HG03066 (cell line): ENCODE measurements around the gene OVOL3.
A peak's percentile ranks its signal among the peaks of the same experiment; 100 is the strongest.
"Not testable (repeated sequence)": the region's sequence is repeated elsewhere in the genome, so short reads cannot be mapped to it uniquely, and the experiment has no call there.

Experiments
- ATAC-seq: cut with Tn5 transposase; IDR thresholded peaks from one replicate; pipeline ENCODE4 v1.9.1; 2021; ENCODE audit warnings: low read depth; ENCODE audit not compliant: unreplicated experiment

OVOL3 gene

DNA sequence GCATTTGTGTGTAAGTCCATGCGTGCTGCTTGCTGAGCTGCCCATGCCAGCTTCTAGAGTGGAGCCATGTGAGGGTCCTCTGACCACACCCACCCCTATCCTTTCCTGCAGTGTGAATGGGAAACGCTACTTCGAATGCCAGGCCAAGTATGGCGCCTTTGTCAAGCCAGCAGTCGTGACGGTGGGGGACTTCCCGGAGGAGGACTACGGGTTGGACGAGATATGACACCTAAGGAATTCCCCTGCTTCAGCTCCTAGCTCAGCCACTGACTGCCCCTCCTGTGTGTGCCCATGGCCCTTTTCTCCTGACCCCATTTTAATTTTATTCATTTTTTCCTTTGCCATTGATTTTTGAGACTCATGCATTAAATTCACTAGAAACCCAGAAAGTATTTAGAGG is 14.6 kb downstream of the OVOL3 start:
- no peak for ATAC-seq

DNA sequence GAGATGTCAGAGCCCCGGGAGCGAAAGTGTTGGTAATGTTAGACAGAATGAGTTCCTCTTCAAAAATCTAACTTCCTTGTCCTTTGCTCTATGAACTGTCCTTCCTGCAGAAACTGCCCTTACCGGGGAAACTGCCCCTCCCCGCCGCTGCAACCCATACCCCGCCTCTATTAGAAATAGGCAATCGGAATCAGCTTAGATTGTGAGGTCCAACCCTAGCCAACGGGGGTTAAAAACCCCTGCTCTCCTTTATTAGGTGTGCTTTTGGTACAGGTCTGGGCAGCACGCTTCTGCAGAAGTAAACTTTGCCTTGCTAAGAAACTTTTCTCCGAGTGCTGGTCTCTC is 17.4 kb downstream of the OVOL3 start:
- no peak for ATAC-seq

DNA sequence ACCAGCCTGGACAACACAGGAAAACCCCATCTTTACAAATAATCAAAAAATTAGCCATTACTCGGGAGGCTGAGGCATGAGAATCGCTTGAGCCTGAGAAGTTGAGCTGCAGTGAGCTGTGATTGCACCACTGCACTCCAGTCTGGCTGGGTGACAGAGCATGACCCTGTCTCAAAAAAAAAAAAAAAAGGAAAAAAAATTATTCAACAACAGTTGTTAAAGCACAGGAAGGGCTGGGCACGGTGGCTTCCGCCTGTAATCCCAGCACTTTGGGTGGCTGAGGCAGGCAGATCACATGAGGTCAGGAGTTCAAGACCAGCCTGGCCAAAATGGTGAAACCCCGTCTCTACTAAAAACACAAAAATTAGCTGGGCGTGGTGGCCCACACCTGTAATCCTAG is 20.3 kb downstream of the OVOL3 start:
- ATAC-seq = not testable (repeated sequence)

DNA sequence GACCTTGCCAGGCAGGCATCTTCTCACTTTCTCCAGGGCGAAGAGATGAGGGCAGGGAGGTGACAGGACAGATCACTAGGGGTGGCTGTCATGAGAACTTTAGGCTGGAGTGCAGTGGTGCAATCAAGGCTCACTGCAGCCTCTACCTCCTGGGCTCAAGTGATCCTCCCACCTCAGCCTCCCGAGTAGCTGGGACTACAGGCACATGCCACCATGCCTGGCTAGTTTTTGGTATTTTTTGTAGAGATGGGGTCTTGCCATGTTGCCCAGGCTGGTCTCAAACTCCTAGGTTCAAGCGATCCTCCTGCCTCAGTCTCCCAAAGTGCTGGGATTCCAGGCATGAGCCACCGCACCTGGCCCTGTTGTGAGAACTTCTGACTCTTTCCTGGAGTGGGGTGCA is 23.9 kb downstream of the OVOL3 start:
- ATAC-seq = not testable (repeated sequence)

DNA sequence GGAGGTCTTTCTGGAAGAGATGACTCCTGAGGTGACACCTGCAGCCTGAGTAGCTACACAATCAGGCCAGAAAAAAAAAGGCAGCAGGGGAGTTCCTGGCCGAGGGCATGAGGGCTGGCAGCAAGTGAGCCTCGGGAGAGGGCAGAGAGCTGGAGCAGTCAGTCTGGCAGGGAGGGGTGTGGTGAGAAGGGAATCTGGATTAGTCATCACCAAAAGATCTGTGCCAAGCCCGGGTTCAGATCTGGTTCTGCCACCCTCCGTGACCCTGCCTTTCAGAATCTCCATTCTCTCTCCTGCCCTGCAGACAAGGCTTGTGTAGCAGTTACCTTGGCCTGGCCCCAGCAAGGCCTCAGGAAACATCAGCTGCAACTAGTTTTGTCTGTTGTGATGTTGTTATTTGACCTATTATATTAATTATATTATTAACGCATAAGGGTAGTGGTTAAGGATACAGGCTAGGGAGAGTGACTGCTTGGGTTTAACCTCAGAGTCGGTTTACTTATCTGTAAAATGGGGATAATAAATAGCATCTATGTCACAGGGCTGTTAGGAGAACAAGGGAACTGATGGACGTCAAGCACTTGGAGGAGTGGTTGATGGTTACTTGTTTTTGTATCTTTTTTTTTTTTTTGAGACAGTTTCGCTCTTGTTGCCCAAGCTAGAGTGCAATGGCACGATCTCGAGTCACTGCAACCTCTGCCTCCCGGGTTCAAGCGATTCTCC is 26.2 kb downstream of the OVOL3 start:
- no peak for ATAC-seq

DNA sequence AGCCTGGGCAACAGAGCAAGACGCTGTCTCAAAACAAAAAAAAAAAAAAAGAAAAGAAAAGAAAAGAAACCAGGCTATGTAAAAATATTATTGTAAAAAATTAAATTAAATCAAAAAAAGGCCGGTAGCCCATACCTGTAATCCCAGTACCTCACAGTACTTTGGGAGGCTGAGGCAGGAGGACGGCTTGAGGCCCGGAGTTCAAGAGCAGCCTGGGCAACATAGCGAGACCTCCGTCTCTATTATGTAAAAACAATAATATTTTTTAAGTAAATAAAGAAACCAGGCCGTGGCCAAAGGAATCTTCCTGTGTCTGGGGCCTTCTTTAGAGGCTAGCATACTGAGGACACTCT is 28.2 kb downstream of the OVOL3 start:
- no peak for ATAC-seq

DNA sequence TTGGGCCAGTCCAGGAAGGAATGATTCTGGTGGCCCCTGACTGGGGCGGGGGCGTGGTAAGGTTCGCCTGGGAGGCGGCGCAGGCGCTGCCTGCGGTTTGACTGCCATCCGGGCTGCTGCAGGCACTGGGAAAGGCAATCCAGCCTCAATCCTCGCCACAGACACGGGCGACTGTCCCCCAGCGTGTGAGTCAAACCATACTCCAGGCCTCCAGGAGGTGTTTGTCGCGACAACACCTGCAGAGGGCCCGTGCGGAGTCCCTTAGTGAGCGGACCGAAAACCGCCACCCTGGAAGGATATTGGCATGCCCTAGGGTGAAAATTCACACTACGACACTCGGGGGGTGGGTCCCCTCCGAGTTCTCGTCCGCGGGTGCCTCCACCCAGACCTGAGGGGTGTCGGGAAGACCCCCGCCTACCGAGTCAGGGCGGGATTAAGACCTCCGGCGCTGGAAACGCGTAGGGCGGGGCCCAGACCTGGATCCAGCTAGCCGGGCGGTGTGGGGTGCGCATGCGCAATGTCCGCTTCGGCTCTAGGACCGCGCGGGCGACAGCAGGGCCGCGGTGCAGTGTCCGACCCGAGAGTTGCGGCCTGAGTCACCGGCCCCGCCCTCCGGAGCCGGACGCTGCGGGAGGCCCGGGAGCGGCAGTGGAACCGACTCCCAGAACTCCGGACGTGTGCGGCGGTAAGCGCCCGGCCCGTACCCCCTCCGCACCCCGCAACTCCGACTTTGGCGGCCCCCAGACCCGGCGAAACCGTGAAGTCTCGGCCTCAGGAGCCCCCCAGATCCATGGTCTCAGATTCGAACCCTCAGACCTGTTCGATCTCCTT is 28.7 kb downstream of the OVOL3 start, which contains the start of gene CAPNS1:
Gene CAPNS1 (plus strand): TSS at position 594 of the 831 bp plus-strand sequence. CDS start 946 bp downstream, outside the sequence.
- peak; percentile 70 for ATAC-seq

DNA sequence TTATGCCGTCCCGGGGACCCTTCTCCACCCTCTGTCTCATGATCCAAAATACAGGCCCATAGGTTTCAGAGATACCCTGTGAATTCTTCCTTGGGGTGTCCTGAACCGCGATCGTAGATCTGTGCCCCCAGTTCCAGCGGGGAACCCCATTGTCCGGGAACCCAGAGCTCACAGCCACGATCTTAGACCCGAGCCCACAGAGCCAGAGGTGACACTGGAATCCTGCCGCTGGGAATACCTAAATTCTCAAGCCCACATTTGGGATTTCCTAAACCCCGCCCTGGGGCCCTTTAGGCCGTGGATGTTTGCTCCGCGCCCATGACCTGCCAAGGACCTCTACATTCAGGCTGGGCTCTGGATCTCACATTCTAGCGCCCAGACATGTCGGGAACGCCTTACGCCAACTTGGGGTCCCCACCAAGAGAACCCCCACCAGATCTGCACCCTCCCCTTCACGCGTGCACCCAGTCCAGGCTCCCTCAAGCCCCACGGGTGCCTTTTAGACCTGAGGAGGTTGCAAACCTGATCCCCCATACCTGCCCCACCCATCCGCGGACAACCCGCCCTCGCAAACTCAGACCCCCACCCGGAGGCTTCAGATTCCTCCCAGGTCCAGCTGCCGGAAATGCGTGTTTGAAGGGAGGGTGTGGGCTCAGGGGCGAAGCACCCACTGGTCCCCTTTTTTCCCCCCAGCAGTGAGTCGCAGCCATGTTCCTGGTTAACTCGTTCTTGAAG is 29.5 kb downstream of the OVOL3 start:
- ATAC-seq = no peak

DNA sequence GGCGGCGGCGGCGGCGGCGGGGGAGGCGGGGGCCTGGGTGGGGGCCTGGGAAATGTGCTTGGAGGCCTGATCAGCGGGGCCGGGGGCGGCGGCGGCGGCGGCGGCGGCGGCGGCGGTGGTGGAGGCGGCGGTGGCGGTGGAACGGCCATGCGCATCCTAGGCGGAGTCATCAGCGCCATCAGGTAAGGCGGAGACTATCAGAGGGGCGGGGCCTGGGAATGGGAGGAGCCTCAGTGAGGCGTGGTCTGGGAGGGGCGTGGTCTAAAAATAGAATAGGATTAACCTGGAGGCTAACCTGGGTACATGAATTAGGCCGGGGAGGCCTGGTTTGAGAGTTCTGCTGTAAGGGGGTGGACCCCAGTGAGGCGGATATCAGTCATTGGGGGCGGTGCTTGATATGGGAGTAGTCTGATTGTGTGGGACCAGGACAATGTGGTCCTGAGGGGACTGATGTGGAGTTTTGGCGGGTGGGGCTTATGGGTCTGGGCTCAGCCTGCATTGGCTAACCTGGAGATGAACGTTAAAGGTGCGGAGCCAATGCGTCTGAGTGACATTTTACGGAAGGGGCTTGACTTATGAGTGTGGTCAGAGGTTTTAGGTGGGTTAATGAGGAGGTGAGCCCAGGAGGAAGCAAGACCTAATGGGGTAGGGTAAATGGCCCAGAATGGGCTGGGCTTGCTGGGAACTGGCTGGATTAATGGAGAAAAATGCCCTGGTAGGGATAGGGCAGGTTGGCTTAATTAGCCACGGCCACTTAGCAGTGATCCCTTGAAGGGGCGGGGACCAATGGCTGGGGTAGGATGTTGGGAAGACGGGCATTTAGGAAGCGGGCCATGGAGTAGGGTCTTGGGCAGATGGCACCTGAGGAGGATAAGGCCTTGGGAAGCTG is 30.3 kb downstream of the OVOL3 start:
- ATAC-seq = peak; percentile 46

DNA sequence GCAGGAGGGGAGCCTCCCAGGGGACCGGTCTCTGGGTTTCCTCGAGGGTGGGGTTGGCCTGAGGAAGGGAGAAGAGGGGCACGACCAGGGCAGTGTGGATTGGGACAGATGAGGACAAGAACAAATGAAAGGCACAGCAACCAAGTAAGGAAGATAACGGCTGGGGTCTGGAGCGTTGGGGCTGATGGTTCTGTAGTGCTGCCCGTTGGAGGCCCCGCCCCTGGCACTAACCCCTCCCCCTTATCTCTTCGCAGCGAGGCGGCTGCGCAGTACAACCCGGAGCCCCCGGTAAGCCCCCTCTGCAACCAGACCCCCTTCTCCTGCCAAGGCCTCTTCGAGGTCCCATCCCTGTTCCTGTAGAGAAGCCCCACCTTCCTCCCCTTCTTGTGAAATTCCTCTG is 31.1 kb downstream of the OVOL3 start:
- no peak for ATAC-seq

DNA sequence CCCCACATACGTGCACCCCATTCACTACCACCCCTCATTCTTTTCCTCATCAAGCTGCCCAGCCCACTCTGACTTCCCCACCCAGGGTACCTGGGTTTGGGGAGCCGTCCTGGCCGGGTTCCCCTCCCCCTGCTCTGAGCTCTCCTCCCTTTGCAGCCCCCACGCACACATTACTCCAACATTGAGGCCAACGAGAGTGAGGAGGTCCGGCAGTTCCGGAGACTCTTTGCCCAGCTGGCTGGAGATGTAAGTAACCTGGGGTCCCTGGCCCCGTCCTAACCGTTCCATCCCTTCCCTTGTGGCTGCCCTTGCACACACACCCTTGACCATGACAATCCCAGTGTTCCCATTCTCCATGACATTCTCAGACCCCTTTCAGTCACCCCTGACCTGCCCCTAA is 31.6 kb downstream of the OVOL3 start:
- no peak for ATAC-seq

DNA sequence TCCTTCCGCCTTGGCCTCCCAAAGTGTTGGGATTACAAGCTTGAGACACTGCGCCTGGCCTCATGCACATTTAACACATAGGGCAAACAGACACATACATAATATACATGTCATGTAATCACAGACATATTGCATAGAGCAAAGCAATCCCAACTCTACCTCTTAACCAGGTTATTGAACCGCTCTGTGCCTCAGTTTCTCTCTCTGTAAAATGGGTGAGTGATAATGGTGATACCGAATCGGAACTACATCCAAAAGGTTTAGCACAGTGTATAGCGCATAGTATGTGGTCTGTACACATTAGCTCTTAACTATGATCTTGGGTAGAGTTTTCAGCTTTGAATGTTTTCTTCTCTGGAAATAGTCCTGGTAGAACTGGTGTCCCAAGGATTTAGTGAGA is 33.7 kb downstream of the OVOL3 start:
- ATAC-seq = no peak

DNA sequence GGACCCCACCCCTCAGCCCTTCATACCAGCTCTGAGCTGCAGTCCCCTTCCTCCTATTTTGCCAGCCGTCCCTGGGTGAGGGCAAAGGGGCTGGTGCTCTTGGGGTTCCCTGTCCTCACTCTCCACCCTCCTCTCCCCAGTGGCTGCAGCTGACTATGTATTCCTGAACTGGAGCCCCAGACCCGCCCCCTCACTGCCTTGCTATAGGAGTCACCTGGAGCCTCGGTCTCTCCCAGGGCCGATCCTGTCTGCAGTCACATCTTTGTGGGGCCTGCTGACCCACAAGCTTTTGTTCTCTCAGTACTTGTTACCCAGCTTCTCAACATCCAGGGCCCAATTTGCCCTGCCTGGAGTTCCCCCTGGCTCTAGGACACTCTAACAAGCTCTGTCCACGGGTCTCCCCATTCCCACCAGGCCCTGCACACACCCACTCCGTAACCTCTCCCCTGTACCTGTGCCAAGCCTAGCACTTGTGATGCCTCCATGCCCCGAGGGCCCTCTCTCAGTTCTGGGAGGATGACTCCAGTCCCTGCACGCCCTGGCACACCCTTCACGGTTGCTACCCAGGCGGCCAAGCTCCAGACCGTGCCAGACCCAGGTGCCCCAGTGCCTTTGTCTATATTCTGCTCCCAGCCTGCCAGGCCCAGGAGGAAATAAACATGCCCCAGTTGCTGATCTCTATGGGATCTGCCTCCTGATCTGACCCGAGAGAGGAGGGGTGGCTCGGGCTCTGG is 38.9 kb downstream of the OVOL3 start:
- ATAC-seq = no peak

DNA sequence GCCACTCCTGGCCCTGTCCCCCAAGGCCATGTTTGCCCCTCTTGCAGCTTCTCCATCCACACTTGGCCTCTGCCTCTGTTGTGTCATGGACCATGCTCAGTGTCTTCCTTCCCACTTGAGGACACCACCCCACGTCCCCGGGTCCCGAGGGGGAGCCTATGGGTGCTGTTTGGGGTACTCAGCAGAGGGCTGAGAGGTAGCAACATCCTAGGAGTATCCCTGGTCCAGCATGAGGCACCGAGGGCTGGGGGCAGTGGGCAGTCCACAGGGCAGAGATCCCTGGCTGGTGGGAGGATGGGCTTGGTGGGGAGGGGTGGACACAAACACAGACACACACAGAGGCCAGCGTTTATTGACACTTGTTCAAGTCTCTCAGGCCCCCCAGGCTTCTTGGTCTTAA is 39.6 kb downstream of the OVOL3 start:
- no peak for ATAC-seq

DNA sequence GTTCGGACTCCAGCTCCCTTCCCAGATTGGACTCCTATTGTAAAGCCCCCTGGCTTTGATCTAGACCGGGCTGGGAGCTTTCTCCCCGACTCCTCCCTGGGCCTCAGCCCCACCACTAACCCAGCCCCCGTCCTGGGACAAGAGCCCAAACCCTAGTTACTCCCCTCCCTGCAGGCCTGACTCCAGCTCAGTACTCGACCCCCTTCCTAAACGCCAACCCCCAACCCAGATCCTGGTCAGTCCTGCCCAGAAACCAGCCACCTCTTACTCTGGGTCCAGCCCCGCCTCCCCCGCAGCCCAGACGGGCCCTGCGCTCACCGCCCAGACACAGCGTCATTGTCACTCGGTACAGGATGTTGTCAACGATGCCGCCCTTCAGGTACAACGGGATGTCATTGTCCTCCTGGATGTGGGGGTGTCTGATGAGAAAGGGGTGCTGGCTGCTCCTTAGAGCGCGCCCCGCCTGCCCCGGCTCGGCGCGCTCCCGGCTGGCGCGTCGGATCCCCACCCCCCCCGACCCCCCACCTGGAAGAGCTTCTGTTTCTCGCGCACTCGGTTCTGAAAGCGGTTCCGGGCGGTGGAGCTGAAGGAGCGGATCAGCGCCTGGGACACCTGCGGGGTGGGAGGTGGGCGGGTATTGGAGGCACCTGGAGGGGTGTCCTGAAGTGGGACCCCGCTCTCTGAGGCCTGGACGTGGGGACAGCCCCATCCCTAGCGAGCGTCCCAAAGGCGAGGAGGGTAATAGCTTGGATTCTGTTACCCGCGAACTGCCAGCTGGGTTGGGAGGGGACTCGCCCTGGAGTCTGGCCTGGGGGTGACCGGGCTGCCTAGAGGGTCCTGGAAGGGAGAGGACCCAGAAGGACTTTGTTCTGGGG is 40.4 kb downstream of the OVOL3 start:
- no peak for ATAC-seq

DNA sequence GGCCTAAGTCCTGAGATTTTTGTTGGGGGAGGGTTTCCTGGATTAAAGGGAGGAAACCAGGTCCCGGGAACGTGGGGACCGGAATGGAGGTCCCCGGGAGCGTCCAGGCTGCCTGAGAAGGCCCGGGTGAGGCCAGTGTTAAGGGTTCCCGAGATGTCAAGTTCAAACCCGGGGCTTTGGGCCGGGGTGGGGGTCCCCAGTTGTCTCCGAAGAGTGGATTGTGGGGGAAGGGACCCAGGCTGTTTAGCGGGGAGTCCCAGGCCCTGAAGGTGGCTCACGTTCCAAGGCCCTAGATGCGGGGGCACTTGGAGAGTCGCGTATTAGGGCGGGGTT is 41.0 kb downstream of the OVOL3 start:
- ATAC-seq = no peak

DNA sequence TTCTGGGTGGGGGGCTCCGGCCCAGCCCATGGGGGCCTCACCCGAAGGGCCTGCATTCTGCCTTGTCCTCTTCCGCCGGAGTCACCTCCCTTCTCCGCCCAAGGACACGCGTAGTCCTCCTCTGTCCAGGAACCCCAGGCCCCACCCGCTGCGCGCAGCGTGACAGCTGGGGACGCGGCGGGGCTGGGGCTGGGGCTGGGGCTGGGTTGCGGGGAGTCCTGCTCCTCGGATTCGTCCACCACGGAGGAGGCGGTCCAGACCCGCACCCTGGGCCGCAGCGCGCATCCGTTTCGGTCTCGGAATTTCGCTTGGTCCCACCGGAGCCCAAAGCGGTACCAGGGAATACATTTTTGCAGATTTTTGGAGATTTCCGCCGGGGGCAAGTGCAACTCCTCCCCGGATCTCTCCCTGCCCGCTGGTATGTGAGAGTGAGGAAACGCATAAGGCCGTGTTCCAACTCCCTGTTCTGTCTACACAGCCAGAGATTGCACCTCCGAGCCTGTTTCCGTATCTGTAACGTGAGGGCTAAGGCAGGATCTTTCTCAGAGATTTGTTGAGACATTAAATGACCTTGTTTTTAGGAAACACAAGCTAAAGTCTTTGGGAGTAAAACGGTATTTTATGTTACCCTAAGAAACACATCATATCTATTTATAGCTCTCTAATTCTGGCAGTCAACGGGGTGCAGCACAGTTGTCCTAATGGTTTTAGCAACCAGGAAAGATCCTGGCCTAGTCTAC is 41.6 kb downstream of the OVOL3 start, which contains the start of gene COX7A1:
Gene COX7A1 (minus strand): TSS at position 96 of the 740 bp plus-strand sequence. CDS start 40 bp downstream, at position 56.
- ATAC-seq = no peak

DNA sequence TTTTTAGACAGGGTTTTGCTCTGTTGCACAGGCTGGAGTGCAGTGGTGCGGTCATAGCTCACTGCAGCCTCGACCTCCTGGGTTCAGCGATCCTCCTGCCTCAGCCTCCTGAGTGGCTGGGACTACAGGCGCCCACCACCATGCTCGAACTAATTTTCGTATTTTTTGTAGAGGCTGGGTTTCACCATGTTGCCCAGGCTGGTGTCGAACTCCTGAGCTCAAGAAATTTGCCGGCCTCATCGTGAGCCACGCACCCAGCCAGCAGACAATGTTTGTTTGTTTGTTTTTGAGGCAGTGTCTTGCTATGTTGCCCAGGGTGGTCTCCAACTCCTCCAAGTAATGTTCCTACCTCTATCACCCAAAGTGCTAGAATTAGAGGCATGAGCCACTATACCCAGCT is 42.2 kb downstream of the OVOL3 start:
- no peak for ATAC-seq
